Right cardiac atrium (tissue), 5 donors: ENCODE measurements around the gene NRM. TPM values are rescaled to one million over a fixed set of nuclear protein-coding genes. Genes with fewer than 3 reads are reported as not detected.

Source experiments
- ATAC-seq, 2 donors: fragments of 200-7000 bp; cut with Tn5 transposase; one replicate each; pipeline versions ENCODE4 v1.8.0 to v1.9.1; 2020; ENCODE audit warnings: moderate library complexity in 2 of 2, mild to moderate bottlenecking in 1 of 2
- DNase-seq, 3 donors: peaks; one replicate each; pipeline ENCODE4 v3.0.0-alpha.2; 2020
- H3K27ac ChIP-seq: one replicate; pipeline ENCODE4 v1.5.1; 2013; ENCODE audit warnings: mild to moderate bottlenecking, low read length, control low read depth, moderate library complexity
- H3K27me3 ChIP-seq: one replicate; pipeline ENCODE4 v1.6.1; 2013; ENCODE audit not compliant: control insufficient read depth, insufficient read depth
- H3K4me1 ChIP-seq: one replicate; pipeline ENCODE4 v1.6.1; 2013; ENCODE audit warnings: low read length; ENCODE audit not compliant: control insufficient read depth, insufficient read depth
- H3K4me3 ChIP-seq: one replicate; pipeline ENCODE4 v1.5.1; 2013; ENCODE audit warnings: low read length, control low read depth
- H3K9me3 ChIP-seq: one replicate; pipeline ENCODE4 v1.6.1; 2013; ENCODE audit warnings: low read length; ENCODE audit not compliant: control insufficient read depth
- WGBS: extraction: QIAGEN DNeasy Blood & Tissue Kit; methylation state at CpG from one replicate; pipeline ENCODE4 v1.1.7; 2013; 5-methylcytosine and 5-hydroxymethylcytosine counted together
- intact Hi-C, 4 donors: fragments of 100-400 bp; cut with DNase I; formaldehyde crosslinking; loops; one replicate each; pipeline versions ENCODE4 v1.11.0 to v1.14.0; 2022 to 2023
- polyA plus RNA-seq: library from polyadenylated mRNA; stranded (reverse); fragments of 200-250 nt; gene quantifications from one replicate; pipeline ENCODE4 v1.2.3, GENCODE V29; 2013
- total RNA-seq, 4 donors: library from RNA; stranded (reverse); fragmentation: NEBNext Ultra II Directional; extraction: Animal tissue kit (Norgen Biotek cat#: 25700); gene quantifications; one replicate each; pipeline ENCODE4 v1.2.1, GENCODE V29; 2021
- donor health status: healthy with polysubstance abuse.
- donor health status: DM: no; HTN: yes; CAD: no.
- donor health status: DM: no; HTN: no; CAD: no.
- donor health status: DM: no; HTN: yes; CAD: no; lungs with severe emphysema.
- donor health status: DM: yes; HTN: yes; CAD: no.

Gene NRM
- total and polyA plus RNA-seq, 5 donors, result 2.5 to 5.8 (median 5.3) TPM

GRCh38 chr6:30641048-30641447, 49.7 kb downstream of the NRM start:
- ATAC-seq, result no peak
- WGBS, result 86% methylated on average over 1 of the region's 1 CpG
- H3K27me3 ChIP-seq, result no peaks in the 10 kb centered on the region
- H3K4me3 ChIP-seq, result no peak overlapping the region
- no peaks in the 10 kb centered on the region for H3K9me3 ChIP-seq
- DNase-seq, result no peak
- intact Hi-C loops, result no loop called here
- no peaks in the 10 kb centered on the region for H3K4me1 ChIP-seq
- no peak overlapping the region for H3K27ac ChIP-seq

GRCh38 chr6:30640481-30640880, 50.3 kb downstream of the NRM start:
- ATAC-seq (no peak), DNase-seq (no peak)
- H3K9me3 ChIP-seq, result no peaks in the 10 kb centered on the region
- no peaks in the 10 kb centered on the region for H3K4me1 ChIP-seq
- intact Hi-C loops, result no loop called here
- H3K27ac ChIP-seq, result no peak overlapping the region
- H3K27me3 ChIP-seq, result no peaks in the 10 kb centered on the region
- H3K4me3 ChIP-seq, result no peak overlapping the region
- 81% methylated on average over 10 of the region's 10 CpGs for WGBS

Other genes starting within 250 kb of the NRM start
- gene HLA-E, start 201.5 kb downstream of the NRM start, total RNA-seq, result 100 to 1,000 TPM; 180 to 230 (median 214) TPM
- gene HLA-E, start 201.5 kb downstream of the NRM start, polyA plus RNA-seq, result 227 TPM
- 10 to 100 TPM; 22.7 to 33.7 (median 24.8) TPM for gene GNL1, start 134.5 kb downstream of the NRM start, total RNA-seq
- gene GNL1, start 134.5 kb downstream of the NRM start, polyA plus RNA-seq, result 24.2 TPM
- gene PRR3, start 133.7 kb downstream of the NRM start, total RNA-seq, result 1 to 10 TPM; 4.4 to 5.7 (median 4.9) TPM
- gene PRR3, start 133.7 kb downstream of the NRM start, polyA plus RNA-seq, result 4.2 TPM
- 10 to 100 TPM; 36.7 to 40.7 (median 39.2) TPM for gene ABCF1, start 119.5 kb downstream of the NRM start, total RNA-seq
- 26.8 TPM for gene ABCF1, start 119.5 kb downstream of the NRM start, polyA plus RNA-seq
- gene PPP1R10, start 73.7 kb downstream of the NRM start, total RNA-seq, result 10 to 100 TPM; 36.5 to 46.6 (median 43.4) TPM
- gene PPP1R10, start 73.7 kb downstream of the NRM start, polyA plus RNA-seq, result 16.0 TPM
- gene MRPS18B, start 73.1 kb downstream of the NRM start, total RNA-seq, result 10 to 100 TPM; 60.2 to 77.5 (median 72.0) TPM
- 97.6 TPM for gene MRPS18B, start 73.1 kb downstream of the NRM start, polyA plus RNA-seq
- gene ATAT1, start 64.1 kb downstream of the NRM start, total RNA-seq, result 1 to 10 TPM; 2.6 to 3.5 (median 3.2) TPM
- gene ATAT1, start 64.1 kb downstream of the NRM start, polyA plus RNA-seq, result 2.8 TPM
- gene C6orf136, start 43.9 kb downstream of the NRM start, total RNA-seq, result 10 to 100 TPM; 37.9 to 53.0 (median 45.5) TPM
- gene C6orf136, start 43.9 kb downstream of the NRM start, polyA plus RNA-seq, result 46.3 TPM
- gene DHX16, start 18.0 kb downstream of the NRM start, total RNA-seq, result 10 to 100 TPM; 18.2 to 23.4 (median 20.4) TPM
- 17.0 TPM for gene DHX16, start 18.0 kb downstream of the NRM start, polyA plus RNA-seq
- 10 to 100 TPM; 21.8 to 33.9 (median 23.5) TPM for gene PPP1R18, start 4.3 kb downstream of the NRM start, total RNA-seq
- 23.1 TPM for gene PPP1R18, start 4.3 kb downstream of the NRM start, polyA plus RNA-seq
- 10 to 100 TPM; 20.7 to 26.6 (median 24.2) TPM for gene MDC1, start 26.3 kb upstream of the NRM start, total RNA-seq
- gene MDC1, start 26.3 kb upstream of the NRM start, polyA plus RNA-seq, result 11.1 TPM
- gene TUBB, start 29.4 kb upstream of the NRM start, total RNA-seq, result 100 to 1,000 TPM; 130 to 250 (median 200) TPM
- 170 TPM for gene TUBB, start 29.4 kb upstream of the NRM start, polyA plus RNA-seq
- gene FLOT1, start 51.7 kb upstream of the NRM start, total RNA-seq, result 100 to 1,000 TPM; 180 to 208 (median 199) TPM
- 264 TPM for gene FLOT1, start 51.7 kb upstream of the NRM start, polyA plus RNA-seq
- gene IER3, start 53.6 kb upstream of the NRM start, total RNA-seq, result 10 to 100 TPM; 22.4 to 60.2 (median 34.1) TPM
- gene IER3, start 53.6 kb upstream of the NRM start, polyA plus RNA-seq, result 63.6 TPM
- gene DDR1, start 193.5 kb upstream of the NRM start, total RNA-seq, result 100 to 1,000 TPM in 2 of 4 donors, 10 to 100 TPM in 2; 96.2 to 120 (median 100) TPM
- gene DDR1, start 193.5 kb upstream of the NRM start, polyA plus RNA-seq, result 46.9 TPM
- 10 to 100 TPM; 13.6 to 29.7 (median 18.2) TPM for gene GTF2H4, start 217.2 kb upstream of the NRM start, total RNA-seq
- gene GTF2H4, start 217.2 kb upstream of the NRM start, polyA plus RNA-seq, result 10.6 TPM
- gene VARS2, start 223.3 kb upstream of the NRM start, total RNA-seq, result 10 to 100 TPM; 14.8 to 20.8 (median 16.9) TPM
- 14.2 TPM for gene VARS2, start 223.3 kb upstream of the NRM start, polyA plus RNA-seq
- under 1 TPM in 1 of 4 donors, not detected in 3; 0.45 TPM for gene SFTA2, start 241.2 kb upstream of the NRM start, total RNA-seq
- not detected for gene SFTA2, start 241.2 kb upstream of the NRM start, polyA plus RNA-seq
- gene MUCL3, start 250.0 kb upstream of the NRM start, total RNA-seq, result not detected
- gene MUCL3, start 250.0 kb upstream of the NRM start, polyA plus RNA-seq, result not detected